Right ventricle myocardium superior (tissue), 1 donor: ENCODE results near the gene SPIRE1. TPM values are rescaled to one million over a fixed set of nuclear protein-coding genes. Genes with fewer than 3 reads are reported as not detected.
"Not testable (repeated sequence)": the region's sequence is repeated elsewhere in the genome, so short reads cannot be mapped to it uniquely, and the experiment has no call there.

Source experiments
- ATAC-seq: fragments of 200-7000 bp; cut with Tn5 transposase; one replicate; pipeline ENCODE4 v1.9.1; 2020; ENCODE audit warnings: mild to moderate bottlenecking; ENCODE audit not compliant: poor library complexity
- DNase-seq: peaks from one replicate; pipeline ENCODE4 v3.0.0-alpha.2; 2020
- intact Hi-C: fragments of 100-400 bp; cut with DNase I; formaldehyde crosslinking; loops from one replicate; pipeline ENCODE4 v1.11.2; 2022
- total RNA-seq: library from RNA; stranded (reverse); fragmentation: NEBNext Ultra II Directional; extraction: Animal tissue kit (Norgen Biotek cat#: 25700); gene quantifications from one replicate; pipeline ENCODE4 v1.2.1, GENCODE V29; 2021
- donor health status: DM: no; HTN: yes; CAD: no; lungs with severe emphysema.

The SPIRE1 gene
- total RNA-seq, 1 donor from 2014 or later = 33.5 TPM

- no peak for ATAC-seq
- no peak for DNase-seq
- intact Hi-C loops = no loop called here
Measured at GRCh38 chr18:12416098-12416729, 241.7 kb downstream of the SPIRE1 start.

- DNase-seq = no peak
- intact Hi-C loops = no loop called here
- no peak for ATAC-seq
Measured at GRCh38 chr18:12411456-12411855, 246.5 kb downstream of the SPIRE1 start.

GRCh38 chr18:12410747-12411146 is 247.2 kb downstream of the SPIRE1 start:
- ATAC-seq, DNase-seq, intact Hi-C loops: not testable (repeated sequence)

GRCh38 chr18:12410081-12410481 is 247.8 kb downstream of the SPIRE1 start:
- intact Hi-C loops = no loop called here
- DNase-seq = no peak
- ATAC-seq = no peak

- DNase-seq (no peak), ATAC-seq (no peak)
- intact Hi-C loops = no loop called here
Measured at GRCh38 chr18:12409469-12409868, 248.4 kb downstream of the SPIRE1 start.

GRCh38 chr18:12408247-12408869 is 249.5 kb downstream of the SPIRE1 start:
- no peak for DNase-seq
- ATAC-seq = no peak
- intact Hi-C loops = no loop called here

- DNase-seq (no peak), ATAC-seq (no peak)
- intact Hi-C loops = no loop called here
Measured at GRCh38 chr18:12406371-12407111, 251.4 kb downstream of the SPIRE1 start.

- no peak for DNase-seq
- intact Hi-C loops = no loop called here
- no peak for ATAC-seq
Measured at GRCh38 chr18:12405066-12405465, 252.8 kb downstream of the SPIRE1 start.

- intact Hi-C loops = no loop called here
- ATAC-seq (no peak), DNase-seq (no peak)
Measured at GRCh38 chr18:12403601-12404506, 254.1 kb downstream of the SPIRE1 start.

GRCh38 chr18:12401881-12402280 is 256.0 kb downstream of the SPIRE1 start:
- intact Hi-C loops = no loop called here
- no peak for ATAC-seq
- DNase-seq = no peak

GRCh38 chr18:12399231-12399630 is 258.7 kb downstream of the SPIRE1 start:
- DNase-seq (no peak), ATAC-seq (no peak)
- intact Hi-C loops = loop anchor here (10.0 kb wide), 1 partner anchor 536 kb away; no protein-coding TSS in a partner anchor

GRCh38 chr18:12398625-12399024 is 259.3 kb downstream of the SPIRE1 start:
- ATAC-seq (no peak), DNase-seq (no peak)
- intact Hi-C loops = loop anchor here (10.0 kb wide), 1 partner anchor 536 kb away; no protein-coding TSS in a partner anchor

- no peak for DNase-seq
- intact Hi-C loops = loop anchor here (10.0 kb wide), 1 partner anchor 537 kb away; no protein-coding TSS in a partner anchor
- no peak for ATAC-seq
Measured at GRCh38 chr18:12397793-12398192, 260.1 kb downstream of the SPIRE1 start.

GRCh38 chr18:12397254-12397653 is 260.7 kb downstream of the SPIRE1 start:
- ATAC-seq = no peak
- intact Hi-C loops = loop anchor here (10.0 kb wide), 1 partner anchor 538 kb away; no protein-coding TSS in a partner anchor

More at GRCh38 chr18:12397254-12397653, 260.7 kb downstream of the SPIRE1 start:
- no peak for DNase-seq

Other genes starting within 250 kb of the SPIRE1 start
- gene CEP76, start 44.6 kb upstream of the SPIRE1 start, total RNA-seq = 2.4 TPM
- gene PSMG2, start 44.9 kb upstream of the SPIRE1 start, total RNA-seq = 42.6 TPM
- gene PTPN2, start 226.1 kb upstream of the SPIRE1 start, total RNA-seq = 9.5 TPM